Kidney (tissue), 14 donors: Measurements from ENCODE around the gene FOXI2. TPM values are rescaled to one million over a fixed set of nuclear protein-coding genes. Genes with fewer than 3 reads are reported as not detected.

Experiments
- DNase-seq, 5 donors: peaks; one replicate each; pipeline ENCODE4 v3.0.0-alpha.2; 2013 to 2020
- FAIRE-seq: peaks from 2 replicates; lab custom pipeline; 2012; peaks lifted over from hg19 to GRCh38; lab: Jason Lieb, UNC
- H3K27ac ChIP-seq, 2 donors: one replicate each; pipeline ENCODE4 v1.7.0; 2013; ENCODE audit warnings: low read depth in 2 of 2, low read length in 2 of 2, inconsistent platforms in 1 of 2
- H3K27me3 ChIP-seq: one replicate; pipeline ENCODE4 v1.7.1; 2013; ENCODE audit warnings: low read length, inconsistent platforms; ENCODE audit not compliant: control insufficient read depth, insufficient read depth
- H3K36me3 ChIP-seq, 3 donors: one replicate each; pipeline versions ENCODE4 v1.7.0 to v1.7.1; 2013; ENCODE audit warnings: low read length in 3 of 3, control low read depth in 1 of 3, inconsistent platforms in 1 of 3; ENCODE audit not compliant: insufficient read depth in 3 of 3, control insufficient read depth in 2 of 3
- H3K4me1 ChIP-seq, 3 donors: one replicate each; pipeline versions ENCODE4 v1.7.0 to v1.7.1; 2013; ENCODE audit warnings: low read length in 3 of 3, inconsistent platforms in 1 of 3, low read depth in 1 of 3; ENCODE audit not compliant: control insufficient read depth in 2 of 3, insufficient read depth in 2 of 3
- H3K4me3 ChIP-seq, 3 donors: one replicate each; pipeline versions ENCODE4 v1.7.0 to v1.8.1; 2013; ENCODE audit warnings: low read length in 3 of 3, control low read depth in 1 of 3, inconsistent platforms in 1 of 3
- H3K9ac ChIP-seq, 3 donors: one replicate each; pipeline versions ENCODE4 v1.7.0 to v1.7.1; 2013; ENCODE audit warnings: low read length in 3 of 3, control low read depth in 1 of 3, inconsistent platforms in 1 of 3
- H3K9me3 ChIP-seq, 3 donors: one replicate each; pipeline versions ENCODE4 v1.7.0 to v1.7.1; 2013; ENCODE audit warnings: low read length in 3 of 3, control low read depth in 1 of 3, inconsistent platforms in 1 of 3; ENCODE audit not compliant: control insufficient read depth in 2 of 3, insufficient read depth in 1 of 3
- CTCF ChIP-seq: IDR thresholded peaks from 3 replicates; pipeline ENCODE4 v1.5.1; 2012; ENCODE audit warnings: mild to moderate bottlenecking, moderate library complexity, borderline replicate concordance; ENCODE audit not compliant: insufficient read depth; ENCODE audit errors: extremely low read depth
- intact Hi-C: fragments of 100-400 bp; cut with DNase I; formaldehyde crosslinking; loops from one replicate; pipeline ENCODE4 v1.11.1; 2022
- polyA plus RNA-seq: library from polyadenylated mRNA; stranded (reverse); fragments of 350-450 nt; fragmentation: Illumina TruSeq; extraction: RNeasy Lipid Tissue Mini Kit (QIAGEN cat#74804); gene quantifications from one replicate; pipeline ENCODE4 v1.2.3, GENCODE V29; 2014; ENCODE audit warnings: low read depth, low replicate concordance; ENCODE audit not compliant: insufficient read depth
- total RNA-seq: library from RNA; stranded (reverse); fragmentation: NEBNext Ultra II Directional; extraction: Animal tissue kit (Norgen Biotek cat#: 25700); gene quantifications from one replicate; pipeline ENCODE4 v1.2.1, GENCODE V29; 2021
- donor health status: control.
- donor health status: control.
- donor health status: control.
- donor health status: control.
- donor health status: control.
- donor health status: DM: yes; HTN: yes; CAD: no.
- donor health status: Normal renal cell carcinoma (clear cell type).

The FOXI2 gene
- total and polyA plus RNA-seq, 2 donors from 2014 or later = 1.1 to 1.5 TPM

GRCh38 chr10:127702271-127702670 lies 34.7 kb upstream of the FOXI2 start:
- Histone ChIP-seq H3K27ac (no peak overlapping the region), H3K36me3 (no peaks in the 10 kb centered on the region), H3K4me1 (no peaks in the 10 kb centered on the region), H3K4me3 (no peak overlapping the region), H3K27me3 (no peaks in the 10 kb centered on the region), H3K9me3 (peaks cover 0 to 2% (median 0%) of the 10 kb centered on the region in 3 donors), H3K9ac (no peak overlapping the region)
- intact Hi-C loops = no loop called here
- peak in 4 of 5 donors; percentile 71 to 93 (median 84) for DNase-seq
- no peak for TF ChIP-seq CTCF
- FAIRE-seq = no peak

DNA sequence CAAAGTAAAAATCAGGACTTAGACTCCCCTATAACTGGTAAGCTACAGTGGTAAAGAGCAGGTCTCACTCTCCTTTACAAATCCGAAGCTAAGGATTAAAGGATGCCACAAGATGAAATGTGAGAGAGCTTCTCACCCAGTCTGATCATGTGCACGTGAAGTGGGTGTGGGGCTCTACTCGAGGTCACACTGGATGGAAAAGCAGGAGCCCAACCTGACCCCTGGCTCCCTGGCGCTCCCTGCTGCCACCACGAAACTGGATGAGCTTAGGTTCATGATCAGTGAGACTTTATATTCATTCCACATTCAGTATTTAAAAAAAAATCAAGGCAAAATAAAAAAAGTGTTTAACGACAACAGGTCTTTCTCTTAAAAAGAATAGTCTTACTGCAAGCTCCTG lies 21.7 kb upstream of the FOXI2 start:
- Histone ChIP-seq H3K27ac (no peak overlapping the region), H3K4me3 (no peak overlapping the region), H3K4me1 (no peaks in the 10 kb centered on the region), H3K27me3 (no peaks in the 10 kb centered on the region), H3K36me3 (no peaks in the 10 kb centered on the region), H3K9me3 (no peaks in the 10 kb centered on the region), H3K9ac (no peak overlapping the region)
- DNase-seq (no peak), FAIRE-seq (no peak)
- no peak for TF ChIP-seq CTCF
- intact Hi-C loops = loop anchor here (5.0 kb wide), 1 partner anchor 142 kb away; no protein-coding TSS in a partner anchor

- DNase-seq = peak in 2 of 5 donors; percentile 51 to 64
Observed at GRCh38 chr10:127715782-127716378, 21.1 kb upstream of the FOXI2 start.

More at GRCh38 chr10:127715782-127716378, 21.1 kb upstream of the FOXI2 start:
- Histone ChIP-seq H3K36me3 (no peaks in the 10 kb centered on the region), H3K4me3 (no peak overlapping the region), H3K9ac (no peak overlapping the region), H3K27ac (no peak overlapping the region), H3K9me3 (no peaks in the 10 kb centered on the region), H3K27me3 (no peaks in the 10 kb centered on the region), H3K4me1 (no peaks in the 10 kb centered on the region)
- peak; percentile 80 for FAIRE-seq
- intact Hi-C loops = loop anchor here (5.0 kb wide), 1 partner anchor 141 kb away; no protein-coding TSS in a partner anchor
- peak; percentile 37 for TF ChIP-seq CTCF
